ENCODE measurements around the gene LAMB3. TPM values are rescaled to one million over a fixed set of nuclear protein-coding genes. Genes with fewer than 3 reads are reported as not detected.

The LAMB3 gene
- total and polyA plus RNA-seq, 10 of the 15 experiments (the other 5 are each of a cell fraction or from before 2014, with no cell fraction given): 0.04 to 1.8 (median 0.10) TPM; not detected in 1

DNA sequence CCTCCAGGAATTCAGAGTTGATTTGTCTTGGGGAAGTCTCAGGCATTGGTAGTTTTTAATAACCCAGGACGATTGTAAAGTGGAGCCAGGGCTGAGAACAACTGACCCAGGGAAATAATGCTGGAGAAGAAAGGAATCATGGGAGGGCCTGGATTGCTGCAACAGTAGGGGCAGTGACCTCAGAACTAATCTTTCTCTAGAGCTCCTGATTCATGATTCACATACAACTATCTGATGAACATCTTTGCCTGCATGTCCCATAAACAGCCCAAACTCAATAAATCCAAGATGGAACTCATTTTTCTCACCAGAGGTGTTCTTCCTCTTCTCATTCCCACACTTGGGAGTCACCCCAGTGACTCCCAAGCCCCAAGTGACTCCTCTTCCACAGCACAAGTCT is 14.9 kb upstream of the LAMB3 start:
- POLR2A ChIA-PET: interaction anchor here (1.1 to 2.7 kb wide), 2 partner anchors 9 to 15 kb away, joined by 3 to 12 read pairs; partner anchors contain the start of gene LAMB3
- no peak for TF ChIP-seq ZZZ3 (IDR thresholded peaks at IDR 0.05; ENCODE audit: control insufficient read depth, insufficient read length, low read depth)
- TF ChIP-seq CHD1 (IDR thresholded peaks at IDR 0.05; ENCODE audit: low read depth, low read length): no peak
- TF ChIP-seq, protein P1, sequence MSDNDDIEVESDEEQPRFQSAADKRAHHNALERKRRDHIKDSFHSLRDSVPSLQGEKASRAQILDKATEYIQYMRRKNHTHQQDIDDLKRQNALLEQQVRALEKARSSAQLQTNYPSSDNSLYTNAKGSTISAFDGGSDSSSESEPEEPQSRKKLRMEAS (IDR thresholded peaks at IDR 0.05; ENCODE audit: low read depth, low read length): no peak
- TF ChIP-seq SREBF2 (IDR thresholded peaks at IDR 0.05; ENCODE audit: low read length): no peak
- TF ChIP-seq JUNB (IDR thresholded peaks at IDR 0.05): no peak
- TF ChIP-seq POU2F2 (IDR thresholded peaks at IDR 0.05; ENCODE audit: borderline replicate concordance, low read depth, low read length): no peak
- no peak for TF ChIP-seq ZSCAN29 (IDR thresholded peaks at IDR 0.05)
- no peak for TF ChIP-seq BRCA1 (IDR thresholded peaks at IDR 0.05; ENCODE audit: low read depth, low read length)
- TF ChIP-seq MEF2B (IDR thresholded peaks at IDR 0.05; ENCODE audit: partially characterized antibody, poor library complexity, severe bottlenecking): no peak
- no peak for TF ChIP-seq SIN3A (IDR thresholded peaks at IDR 0.05; ENCODE audit: low read depth, low read length)
- TF ChIP-seq RBBP5 (conservative IDR thresholded peaks at IDR 0.05): no peak
- no peak for TF ChIP-seq RCOR1 (conservative IDR thresholded peaks at IDR 0.05; ENCODE audit: low read depth, low read length)
- no peak overlapping the region for H3K4me3 ChIP-seq
- ATAC-seq (no peak), FAIRE-seq (no peak), DNase-seq (ENCODE audit: low read depth, low spot score) (no peak)
- no peak overlapping the region for H3K9ac ChIP-seq (ENCODE audit: control insufficient read depth, insufficient read depth, low read length)
- H3K27ac ChIP-seq (ENCODE audit: control insufficient read depth, insufficient read depth): no peak overlapping the region
- H3K36me3 ChIP-seq (ENCODE audit: control insufficient read depth in 2 of 2, insufficient read depth in 2 of 2, low read length in 1 of 2): no peaks in the 10 kb centered on the region
- no peak overlapping the region for H2AFZ ChIP-seq (ENCODE audit: control insufficient read depth, low read depth, low read length)
- CTCF ChIA-PET: interaction anchor here (1.0 to 5.6 kb wide), 3 partner anchors 13 to 25 kb away, joined by 3 to 30 read pairs (median 15); no protein-coding TSS in a partner anchor
- H3K27me3 ChIP-seq (replicated peaks in 1 of 2; ENCODE audit: control insufficient read depth in 2 of 2, insufficient read depth in 2 of 2, low read length in 1 of 2): no peaks in the 10 kb centered on the region
- H3K4me1 ChIP-seq (ENCODE audit: control insufficient read depth, insufficient read depth, low read length): no peaks in the 10 kb centered on the region; the same call in 1 of the 2 replicates
- intact Hi-C loops (cut with micrococcal nuclease; ENCODE audit: unreplicated experiment): no loop called here
- 0% methylated on average over 1 of the region's 1 CpG for WGBS (ENCODE audit: insufficient coverage, insufficient replicate concordance, low lambda C conversion rate, missing lambda C conversion rate)
- no peak overlapping the region for H3K4me2 ChIP-seq (ENCODE audit: control insufficient read depth, insufficient read depth)
- RAD21 ChIA-PET (ENCODE audit: unreplicated experiment): interaction anchor here (0.7 to 2.7 kb wide), 3 partner anchors 8 to 18 kb away, joined by 3 to 9 read pairs (median 4); partner anchors contain the start of gene G0S2
- H3K79me2 ChIP-seq (ENCODE audit: control insufficient read depth, insufficient read depth, low read length): no peaks in the 10 kb centered on the region
- in situ Hi-C loops (cut with MboI): no loop called here
- SMC1A ChIA-PET (ENCODE audit: uncharacterized antibody, unreplicated experiment): interaction anchor here (1.2 to 4.5 kb wide), 4 partner anchors 14 to 82 kb away, joined by 4 to 33 read pairs (median 5); partner anchors contain the start of gene LAMB3
- H3K9me3 ChIP-seq (replicated peaks; ENCODE audit: control insufficient read depth, insufficient read depth, low read length): no peaks in the 10 kb centered on the region
- no peaks in the 10 kb centered on the region for H4K20me1 ChIP-seq (ENCODE audit: control insufficient read depth, insufficient read depth)
- BruUV-seq (replicated peaks): no TSS peak
